GM06990 (cell line): ENCODE measurements around the gene NOTCH4.
A peak's percentile ranks its signal among the peaks of the same experiment; 100 is the strongest.

Source experiments
- DNase-seq: peaks from one replicate; pipeline ENCODE4 v3.0.0-alpha.2; 2011; ENCODE audit not compliant: insufficient read length; ENCODE audit errors: extremely low read depth
- H3K27me3 ChIP-seq: replicated peaks from 2 replicates; pipeline ENCODE4 v1.6.0; 2011; ENCODE audit warnings: low read length; ENCODE audit not compliant: control insufficient read depth, insufficient read depth
- H3K36me3 ChIP-seq: 2 replicates; pipeline ENCODE4 v1.5.1; 2011; ENCODE audit warnings: low read length; ENCODE audit not compliant: control insufficient read depth, insufficient read depth
- H3K4me3 ChIP-seq: replicated peaks from 2 replicates; pipeline ENCODE4 v1.5.1; 2011; ENCODE audit warnings: low read depth, mild to moderate bottlenecking, control low read depth, low read length
- CTCF ChIP-seq: IDR thresholded peaks from 2 replicates; pipeline ENCODE4 v1.5.1; 2011; ENCODE audit warnings: low read length, control low read depth, mild to moderate bottlenecking, inconsistent platforms; ENCODE audit not compliant: insufficient read depth, poor library complexity, severe bottlenecking

The NOTCH4 gene

GRCh38 chr6:32254761-32255198 is 30.9 kb upstream of the NOTCH4 start:
- H3K27me3 ChIP-seq, result no peaks in the 10 kb centered on the region
- no peaks in the 10 kb centered on the region for H3K36me3 ChIP-seq
- H3K4me3 ChIP-seq, result no peak overlapping the region
- no peak for DNase-seq
- TF ChIP-seq CTCF, result no peak

- Histone ChIP-seq H3K4me3 (no peak overlapping the region), H3K36me3 (no peaks in the 10 kb centered on the region), H3K27me3 (no peaks in the 10 kb centered on the region)
- DNase-seq, result no peak
- no peak for TF ChIP-seq CTCF
Observed at GRCh38 chr6:32252331-32253009, 28.6 kb upstream of the NOTCH4 start.

- no peaks in the 10 kb centered on the region for H3K36me3 ChIP-seq
- TF ChIP-seq CTCF, result no peak
- no peak for DNase-seq
- no peaks in the 10 kb centered on the region for H3K27me3 ChIP-seq
- no peak overlapping the region for H3K4me3 ChIP-seq
Observed at GRCh38 chr6:32249262-32249661, 25.4 kb upstream of the NOTCH4 start.

- no peak for DNase-seq
- TF ChIP-seq CTCF, result no peak
- H3K4me3 ChIP-seq, result no peak overlapping the region
- no peaks in the 10 kb centered on the region for H3K27me3 ChIP-seq
- H3K36me3 ChIP-seq, result no peaks in the 10 kb centered on the region
Observed at GRCh38 chr6:32247401-32247800, 23.5 kb upstream of the NOTCH4 start.

- TF ChIP-seq CTCF, result peak; percentile 90
- H3K36me3 ChIP-seq, result no peaks in the 10 kb centered on the region
- no peaks in the 10 kb centered on the region for H3K27me3 ChIP-seq
- H3K4me3 ChIP-seq, result no peak overlapping the region
- peak; percentile 60 for DNase-seq
Observed at GRCh38 chr6:32244946-32245398, 21.1 kb upstream of the NOTCH4 start.
